PC-3 (cell line): ENCODE results near the gene BRAT1. TPM values are rescaled to one million over a fixed set of nuclear protein-coding genes. Genes with fewer than 3 reads are reported as not detected.

Experiments used
- ATAC-seq: fragments of 200-7000 bp; cut with Tn5 transposase; 2 replicates; pipeline ENCODE4 v1.9.1; 2020; ENCODE audit warnings: mild to moderate bottlenecking, moderate library complexity
- BruUV-seq: library from RNA; stranded (reverse); fragments of 400-500 nt; replicated peaks from 2 replicates; lab custom pipeline; 2021; lab: Mats Ljungman, UMichigan
- CTCF ChIA-PET: fragments of 300-600 bp; sonication (Branson Sonifier 250); formaldehyde crosslinking; loops from one replicate; lab custom pipeline; 2022; ENCODE audit warnings: antibody characterized with exemption; lab: Charles Lee
- POLR2A ChIA-PET: fragments of 300-600 bp; sonication (Branson Sonifier 250); formaldehyde crosslinking; loops from one replicate; lab custom pipeline; 2022; ENCODE audit warnings: antibody characterized with exemption; ENCODE audit not compliant: unreplicated experiment; lab: Charles Lee
- DNase-seq: peaks from one replicate; pipeline ENCODE4 v3.0.0-alpha.2; 2015
- H2AFZ ChIP-seq: fragments of 300-600 bp; sonication (generic); 2 replicates; pipeline ENCODE4 v1.6.0; 2016; ENCODE audit warnings: antibody characterized with exemption, low read length
- H3F3A ChIP-seq: fragments of 300-600 bp; sonication (generic); one replicate; pipeline ENCODE4 v1.6.0; 2017; ENCODE audit warnings: antibody characterized with exemption, low read length, control low read depth, mild to moderate bottlenecking; ENCODE audit not compliant: unreplicated experiment
- H3K27ac ChIP-seq: fragments of 300-600 bp; sonication (generic); 2 replicates; pipeline ENCODE4 v1.5.1; 2016; ENCODE audit warnings: mild to moderate bottlenecking, low read length
- H3K27me3 ChIP-seq: fragments of 300-600 bp; sonication (generic); 2 replicates; pipeline ENCODE4 v1.6.1; 2016; ENCODE audit warnings: low read length, mixed read lengths
- H3K36me3 ChIP-seq: fragments of 300-600 bp; sonication (generic); 2 replicates; pipeline ENCODE4 v1.6.1; 2016; ENCODE audit warnings: low read depth, mixed run types, low read length, mixed read lengths
- H3K4me1 ChIP-seq: fragments of 300-600 bp; sonication (generic); 2 replicates; pipeline ENCODE4 v1.5.1; 2016; ENCODE audit warnings: low read length; ENCODE audit not compliant: insufficient read depth
- H3K4me2 ChIP-seq: fragments of 300-600 bp; sonication (generic); 2 replicates; pipeline ENCODE4 v1.6.0; 2016; ENCODE audit warnings: low read length
- H3K4me3 ChIP-seq: fragments of 300-600 bp; sonication (generic); 2 replicates; pipeline ENCODE4 v1.5.1; 2016; ENCODE audit warnings: mild to moderate bottlenecking, low read length, mixed read lengths
- H3K79me2 ChIP-seq: fragments of 300-600 bp; sonication (generic); 2 replicates; pipeline ENCODE4 v1.6.1; 2017; ENCODE audit warnings: low read length, mixed read lengths
- H3K9ac ChIP-seq: fragments of 300-600 bp; sonication (generic); 2 replicates; pipeline ENCODE4 v1.6.0; 2016; ENCODE audit warnings: mild to moderate bottlenecking, low read length
- H3K9me2 ChIP-seq: fragments of 300-600 bp; sonication (generic); replicated peaks from 2 replicates; pipeline ENCODE4 v1.6.1; 2016; ENCODE audit warnings: mixed run types, low read length, mixed read lengths
- H3K9me3 ChIP-seq: fragments of 300-600 bp; sonication (generic); 2 replicates; pipeline ENCODE4 v1.6.1; 2016; ENCODE audit warnings: low read length, mixed read lengths
- H4K20me1 ChIP-seq: fragments of 300-600 bp; sonication (generic); 2 replicates; pipeline ENCODE4 v1.6.1; 2016; ENCODE audit warnings: low read length, mixed read lengths
- EZH2 ChIP-seq: fragments of 300-600 bp; sonication (generic); IDR thresholded peaks from one replicate; pipeline ENCODE4 v1.6.1; 2017; ENCODE audit warnings: antibody characterized with exemption, mild to moderate bottlenecking, low read length; ENCODE audit not compliant: unreplicated experiment
- EZH2phosphoT487 ChIP-seq: fragments of 300-600 bp; sonication (generic); IDR thresholded peaks from 2 replicates; pipeline ENCODE4 v1.6.1; 2018; ENCODE audit warnings: mild to moderate bottlenecking, antibody characterized with exemption, low read length, borderline replicate concordance
- intact Hi-C: fragments of 100-400 bp; cut with micrococcal nuclease; formaldehyde crosslinking; loops from 2 replicates; pipeline ENCODE4 v1.9.0; 2023
- total RNA-seq: library from RNA; depleted of rRNA; stranded (reverse); fragments of >200 nt; gene quantifications from 2 replicates; pipeline ENCODE4 v1.2.3, GENCODE V29; 2014
- TF ChIP-seq, protein P1 (sequence below): fragments of 300-600 bp; sonication (generic); conservative IDR thresholded peaks from 2 replicates; pipeline ENCODE4 v1.5.1; 2017; ENCODE audit warnings: antibody characterized with exemption, low read depth, mild to moderate bottlenecking, low read length

The BRAT1 gene
- total RNA-seq, 1 experiment from 2014 or later, result 65.2 TPM

DNA sequence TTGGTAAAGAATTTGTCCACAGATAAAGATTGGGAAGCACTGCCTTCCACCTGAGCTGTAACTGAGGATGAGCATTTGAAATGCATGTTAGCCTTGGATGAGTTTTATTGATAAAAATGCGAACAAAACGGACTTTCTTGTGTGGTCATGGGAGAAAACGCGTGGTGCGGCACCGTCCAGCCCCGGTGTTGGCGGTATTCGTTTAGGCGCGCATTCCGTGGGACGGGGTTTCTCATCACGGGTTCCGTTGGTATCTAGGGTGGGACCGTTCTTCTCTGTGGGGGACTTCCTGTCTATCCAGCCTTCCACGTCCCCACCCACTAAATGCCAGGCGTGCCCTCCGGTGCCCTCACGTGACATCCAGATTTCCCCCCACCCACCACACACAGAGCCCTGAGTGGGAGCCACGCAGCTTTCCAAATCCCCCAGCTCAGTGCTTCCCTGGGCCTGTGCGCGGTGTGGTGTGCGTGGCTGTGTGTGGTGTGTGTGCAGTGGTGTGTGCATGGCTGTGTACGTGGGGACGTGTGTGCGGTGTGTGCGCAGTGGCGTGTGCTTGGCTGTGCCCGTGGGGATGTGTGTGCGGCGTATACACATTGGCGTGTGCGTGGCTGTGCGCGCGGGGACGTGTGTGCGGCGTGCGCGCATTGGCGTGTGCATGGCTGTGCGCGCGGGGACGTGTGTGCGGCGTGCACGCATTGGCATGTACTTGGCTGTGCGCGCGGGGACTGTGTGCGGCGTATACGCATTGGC lies 21.6 kb upstream of the BRAT1 start:
- Histone ChIP-seq H3K9me2 (no peaks in the 10 kb centered on the region), H3K4me3 (no peak overlapping the region), H3K27ac (no peak overlapping the region), H4K20me1 (no peaks in the 10 kb centered on the region), H2AFZ (no peak overlapping the region), H3K36me3 (no peaks in the 10 kb centered on the region; the same call in 1 of the 2 replicates), H3K4me1 (peaks cover 11% of the 10 kb centered on the region), H3K9me3 (no peaks in the 10 kb centered on the region), H3K4me2 (no peak overlapping the region), H3K27me3 (no peaks in the 10 kb centered on the region), H3K79me2 (no peaks in the 10 kb centered on the region), H3F3A (no peaks in the 10 kb centered on the region), H3K9ac (no peak overlapping the region)
- intact Hi-C loops, result no loop called here
- BruUV-seq, result no TSS peak
- no peak for DNase-seq
- no peak for ATAC-seq
- TF ChIP-seq, protein P1, sequence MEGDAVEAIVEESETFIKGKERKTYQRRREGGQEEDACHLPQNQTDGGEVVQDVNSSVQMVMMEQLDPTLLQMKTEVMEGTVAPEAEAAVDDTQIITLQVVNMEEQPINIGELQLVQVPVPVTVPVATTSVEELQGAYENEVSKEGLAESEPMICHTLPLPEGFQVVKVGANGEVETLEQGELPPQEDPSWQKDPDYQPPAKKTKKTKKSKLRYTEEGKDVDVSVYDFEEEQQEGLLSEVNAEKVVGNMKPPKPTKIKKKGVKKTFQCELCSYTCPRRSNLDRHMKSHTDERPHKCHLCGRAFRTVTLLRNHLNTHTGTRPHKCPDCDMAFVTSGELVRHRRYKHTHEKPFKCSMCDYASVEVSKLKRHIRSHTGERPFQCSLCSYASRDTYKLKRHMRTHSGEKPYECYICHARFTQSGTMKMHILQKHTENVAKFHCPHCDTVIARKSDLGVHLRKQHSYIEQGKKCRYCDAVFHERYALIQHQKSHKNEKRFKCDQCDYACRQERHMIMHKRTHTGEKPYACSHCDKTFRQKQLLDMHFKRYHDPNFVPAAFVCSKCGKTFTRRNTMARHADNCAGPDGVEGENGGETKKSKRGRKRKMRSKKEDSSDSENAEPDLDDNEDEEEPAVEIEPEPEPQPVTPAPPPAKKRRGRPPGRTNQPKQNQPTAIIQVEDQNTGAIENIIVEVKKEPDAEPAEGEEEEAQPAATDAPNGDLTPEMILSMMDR, result no peak
- TF ChIP-seq EZH2phosphoT487 (no peak), EZH2 (no peak)
- ChIA-PET POLR2A (no interaction called here), CTCF (no interaction called here)

DNA sequence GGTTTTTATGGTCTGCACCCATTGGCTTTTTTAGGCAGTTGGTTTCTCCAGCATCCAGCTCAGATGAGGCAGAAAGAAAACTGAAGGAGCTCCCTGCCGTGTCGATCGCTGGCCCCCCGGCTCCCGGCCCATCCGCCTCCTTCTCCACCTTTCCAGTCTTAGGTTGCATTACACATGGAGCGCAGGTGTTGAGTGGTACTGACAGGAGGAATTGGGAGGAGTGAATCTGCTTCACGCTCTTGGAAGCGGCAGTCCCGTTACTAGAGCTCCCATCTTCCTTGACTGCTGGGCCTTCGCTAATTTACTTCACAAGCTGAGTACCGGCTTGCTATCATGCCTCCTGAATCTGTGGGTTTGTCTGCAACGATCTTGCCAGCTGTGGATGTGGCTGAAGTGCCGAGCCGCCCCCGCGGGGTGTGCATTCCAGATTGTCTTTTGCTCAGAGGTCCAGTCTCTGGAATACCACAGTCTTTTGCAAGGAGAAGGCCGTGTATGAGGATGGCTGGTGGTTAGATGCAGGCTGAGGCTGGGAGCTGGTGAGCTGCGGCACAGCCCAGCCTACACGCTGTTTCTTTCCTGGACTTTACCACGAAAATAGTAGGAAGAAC lies 20.5 kb upstream of the BRAT1 start:
- H3K4me3 ChIP-seq, result no peak overlapping the region
- peaks cover 17% of the 10 kb centered on the region for H3K4me1 ChIP-seq
- no peaks in the 10 kb centered on the region for H3K9me2 ChIP-seq
- no peaks in the 10 kb centered on the region; the same call in 1 of the 2 replicates for H3K36me3 ChIP-seq
- H3K27ac ChIP-seq, result no peak overlapping the region
- no peaks in the 10 kb centered on the region for H3K79me2 ChIP-seq
- DNase-seq (no peak), ATAC-seq (no peak)
- H3F3A ChIP-seq, result no peaks in the 10 kb centered on the region
- TF ChIP-seq EZH2, result no peak
- TF ChIP-seq, protein P1, result no peak
- no peak for TF ChIP-seq EZH2phosphoT487
- ChIA-PET CTCF (no interaction called here), POLR2A (no interaction called here)
- no peaks in the 10 kb centered on the region for H3K9me3 ChIP-seq
- H4K20me1 ChIP-seq, result no peaks in the 10 kb centered on the region
- H3K27me3 ChIP-seq, result no peaks in the 10 kb centered on the region
- H3K4me2 ChIP-seq, result no peak overlapping the region
- no TSS peak for BruUV-seq
- no peak overlapping the region for H2AFZ ChIP-seq
- intact Hi-C loops, result no loop called here
- no peak overlapping the region for H3K9ac ChIP-seq
